ENCODE data around the gene KRTAP2-4. TPM values are rescaled to one million over a fixed set of nuclear protein-coding genes. Genes with fewer than 3 reads are reported as not detected.
"Not testable (repeated sequence)": the region's sequence is repeated elsewhere in the genome, so short reads cannot be mapped to it uniquely, and the experiment has no call there.

KRTAP2-4 gene
- total RNA-seq, 1 donor from 2014 or later = not detected

DNA sequence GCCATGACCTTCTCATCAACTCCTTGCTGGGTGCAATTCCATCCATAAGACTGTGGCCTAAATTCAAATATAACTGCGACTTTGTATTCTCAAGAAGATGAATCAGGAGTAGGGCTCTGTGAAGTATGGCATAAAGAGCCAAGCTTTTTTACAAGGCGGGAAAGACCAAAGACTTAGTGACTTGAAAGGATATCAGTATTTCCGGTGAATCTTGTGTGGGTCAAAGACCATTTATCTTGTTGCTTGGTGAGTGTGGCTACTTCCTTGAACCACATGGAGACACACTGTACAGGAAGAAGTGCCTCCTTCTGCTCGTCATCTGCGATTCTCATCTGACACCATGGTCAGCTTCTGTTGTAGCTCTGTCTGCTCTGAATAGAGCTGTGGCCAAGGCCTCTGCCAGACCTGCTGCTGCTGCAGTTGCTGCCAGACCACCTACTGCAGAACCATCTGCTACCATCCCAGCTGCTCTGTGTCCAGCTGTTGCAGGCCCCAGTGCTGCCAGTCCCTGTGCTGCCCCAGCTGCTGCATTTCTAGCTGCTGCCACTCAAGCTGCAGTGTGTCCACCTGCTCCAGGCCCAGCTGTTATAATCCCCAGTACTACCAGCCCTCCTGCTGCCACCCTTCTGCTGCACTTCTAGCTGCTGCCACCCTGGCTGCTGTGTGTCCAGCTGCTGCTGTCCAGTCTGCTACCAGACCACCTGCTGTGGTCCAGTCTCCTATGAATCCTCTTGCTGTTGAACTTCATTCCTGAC, 6.1 kb upstream of the KRTAP2-4 start:
- no peak for DNase-seq (ENCODE audit: low read depth)

DNA sequence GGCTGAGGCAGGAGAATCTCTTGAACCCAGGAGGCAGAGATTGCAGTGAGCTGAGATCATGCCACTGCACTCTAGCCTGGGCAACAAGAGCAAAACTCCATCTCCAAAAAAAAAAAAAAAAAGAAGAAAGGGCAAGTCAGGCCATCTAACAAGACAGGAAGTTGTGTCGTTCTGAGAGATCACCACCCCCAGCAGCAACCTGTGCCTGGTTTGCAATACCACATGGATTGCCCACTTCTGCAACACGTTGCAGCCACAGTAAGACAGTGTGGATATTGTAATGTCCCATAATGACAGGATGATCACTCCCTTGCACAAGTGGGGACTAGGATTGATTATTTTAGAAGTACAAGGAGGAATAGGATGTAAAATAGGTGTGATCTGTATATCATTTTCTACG, 3.4 kb upstream of the KRTAP2-4 start:
- DNase-seq (ENCODE audit: low read depth) = no peak

- no peak for DNase-seq (ENCODE audit: low read depth)
These were observed 1.6 kb upstream of the KRTAP2-4 start for GRCh38 chr17:41067281-41067680.

GRCh38 chr17:41065016-41065689, 526 bp downstream of the KRTAP2-4 start:
- not testable (repeated sequence) for DNase-seq (ENCODE audit: low read depth)

DNA sequence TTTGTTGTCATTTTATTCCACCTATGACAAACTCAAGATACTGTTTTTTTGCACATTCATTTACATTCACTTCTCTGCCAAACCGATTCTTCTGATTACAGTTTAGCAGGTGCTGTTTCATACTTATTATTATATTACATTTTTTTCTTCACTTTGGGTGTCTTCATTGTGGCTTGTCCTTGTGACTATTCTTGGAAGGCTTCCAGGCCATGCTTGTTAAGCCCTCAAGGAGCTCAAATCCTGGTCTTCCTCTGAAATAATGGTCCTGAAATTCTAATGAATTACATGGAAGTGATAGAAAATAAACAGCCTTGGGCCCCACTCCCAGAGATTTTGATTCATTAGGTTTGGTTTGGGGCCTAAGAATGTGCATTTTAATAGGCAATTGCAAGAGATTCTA, 1.4 kb downstream of the KRTAP2-4 start:
- no peak for DNase-seq (ENCODE audit: low read depth)

- DNase-seq (ENCODE audit: low read depth) = no peak
These were observed 2.2 kb downstream of the KRTAP2-4 start for GRCh38 chr17:41063449-41063848.

DNA sequence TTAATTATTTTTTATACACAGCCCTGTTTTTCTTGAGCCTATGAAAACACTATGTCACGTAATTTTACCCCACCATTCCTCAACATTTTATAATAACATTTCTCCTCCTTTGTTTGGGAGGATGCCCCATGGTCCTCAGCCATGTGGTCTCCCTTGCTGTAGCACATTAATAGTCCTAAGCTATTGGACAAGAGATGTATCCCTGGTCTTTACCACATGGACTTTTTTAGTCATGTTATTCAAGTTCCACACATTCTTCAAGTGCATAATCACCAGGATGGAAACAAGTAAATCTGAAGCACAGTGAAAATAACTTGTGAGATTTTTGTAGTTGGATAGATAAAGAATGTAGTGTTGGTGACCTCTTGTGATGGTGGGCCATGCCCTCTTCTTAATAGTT, 3.7 kb downstream of the KRTAP2-4 start:
- DNase-seq (ENCODE audit: low read depth) = peak; percentile 97

GRCh38 chr17:41060052-41060604, 5.6 kb downstream of the KRTAP2-4 start, which contains the start of gene KRTAP2-3:
KRTAP2-3 (minus strand) TSS chr17:41060114; CDS start chr17:41060050, 64 bp downstream.
- DNase-seq (ENCODE audit: low read depth) = peak; percentile 99

DNA sequence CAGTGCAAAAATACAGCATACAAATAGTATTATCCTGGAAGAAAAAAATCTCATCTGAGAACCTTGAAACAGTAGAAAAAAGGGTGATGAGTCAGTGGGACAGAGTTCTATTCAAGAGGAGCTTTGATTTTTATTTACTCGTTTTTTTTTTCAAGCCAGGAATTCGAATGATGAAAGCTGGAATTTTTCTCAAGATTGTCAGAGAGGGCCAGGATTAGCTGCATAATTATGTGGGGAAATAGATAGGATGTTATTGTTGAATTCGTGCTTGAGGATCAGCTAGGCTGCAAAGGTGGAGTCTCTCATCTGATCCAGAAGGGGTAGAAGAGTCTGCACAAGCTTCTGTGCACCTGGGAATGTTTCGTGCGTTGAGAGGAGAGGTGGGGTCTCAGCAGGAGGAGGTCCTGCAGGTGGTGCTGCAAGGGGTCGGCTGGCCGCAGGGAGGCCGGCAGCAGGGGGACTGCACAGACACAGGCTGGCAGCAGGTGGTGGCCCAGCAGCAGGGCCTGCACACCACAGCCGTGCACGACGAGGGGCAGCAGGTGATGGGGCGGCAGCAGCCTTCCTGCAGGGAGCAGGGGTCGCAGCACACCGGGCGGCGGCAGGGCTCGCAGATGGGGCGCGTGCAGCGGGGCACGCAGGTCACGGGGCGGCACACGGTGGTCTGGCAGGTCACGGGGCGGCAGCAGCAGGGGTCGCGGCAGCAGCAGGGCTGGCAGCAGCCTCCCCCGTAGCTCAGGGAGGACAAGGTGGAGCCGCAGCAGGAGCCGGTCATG, 6.2 kb downstream of the KRTAP2-4 start:
- peak; percentile 88 for DNase-seq (ENCODE audit: low read depth)

DNA sequence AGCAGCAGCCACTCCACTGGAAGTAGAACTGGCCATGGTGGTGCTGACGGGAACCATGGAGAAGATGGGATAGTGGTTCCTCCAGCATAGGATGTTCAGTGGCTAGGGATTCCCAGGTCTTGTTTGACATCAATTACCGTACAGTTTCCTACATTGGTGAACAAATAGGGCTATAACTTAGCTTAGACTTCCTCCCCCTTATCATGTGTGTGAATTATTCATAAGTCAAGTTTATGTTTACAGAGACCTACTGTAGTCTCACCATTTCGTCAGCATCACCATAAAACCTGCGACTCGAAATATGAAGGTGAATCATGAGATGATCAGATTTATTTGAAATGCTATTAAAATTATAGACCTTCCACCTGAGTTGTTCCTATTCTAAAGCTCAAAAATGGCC, 6.9 kb downstream of the KRTAP2-4 start:
- no peak for DNase-seq (ENCODE audit: low read depth)

DNA sequence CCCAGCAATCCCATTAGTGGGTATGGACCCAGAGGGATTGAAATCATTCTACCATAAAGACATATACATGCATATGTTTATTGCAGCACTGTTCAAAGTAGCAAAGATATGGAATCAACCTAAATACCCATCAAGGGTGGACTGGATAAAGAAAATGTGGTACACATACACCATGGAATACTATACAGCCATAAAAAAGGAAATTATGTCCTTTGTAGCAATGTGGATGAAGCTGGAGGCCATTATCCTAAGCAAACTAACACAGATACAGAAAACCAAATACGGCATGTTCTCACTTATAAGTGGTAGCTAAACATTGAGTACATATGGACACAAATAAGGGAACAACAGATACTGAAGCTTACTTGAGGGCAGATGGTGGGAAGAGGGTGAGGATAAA, 8.1 kb downstream of the KRTAP2-4 start:
- DNase-seq (ENCODE audit: low read depth) = no peak

DNA sequence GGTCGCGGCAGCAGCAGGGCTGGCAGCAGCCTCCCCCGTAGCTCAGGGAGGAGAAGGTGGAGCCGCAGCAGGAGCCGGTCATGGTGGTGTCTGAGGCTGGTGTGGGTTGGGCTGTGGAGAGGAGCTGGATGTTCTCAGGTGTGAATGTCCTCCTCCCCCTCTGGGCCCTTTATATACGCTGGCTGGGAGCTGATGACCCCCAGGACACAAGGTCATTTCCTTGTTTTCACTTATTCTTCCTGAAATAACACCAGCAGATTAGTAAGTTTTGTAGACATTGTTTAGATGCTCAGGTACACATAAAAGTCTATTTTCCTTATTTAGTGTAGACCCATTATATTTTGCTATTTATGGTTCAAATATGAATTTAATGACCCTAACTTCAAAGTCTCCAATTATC, 10.5 kb downstream of the KRTAP2-4 start, which contains the start of gene KRTAP2-2:
KRTAP2-2 (minus strand) TSS at position 101 of the 400 bp plus-strand sequence; CDS start at position 82, 19 bp downstream.
- DNase-seq (ENCODE audit: low read depth) = not testable (repeated sequence)

DNA sequence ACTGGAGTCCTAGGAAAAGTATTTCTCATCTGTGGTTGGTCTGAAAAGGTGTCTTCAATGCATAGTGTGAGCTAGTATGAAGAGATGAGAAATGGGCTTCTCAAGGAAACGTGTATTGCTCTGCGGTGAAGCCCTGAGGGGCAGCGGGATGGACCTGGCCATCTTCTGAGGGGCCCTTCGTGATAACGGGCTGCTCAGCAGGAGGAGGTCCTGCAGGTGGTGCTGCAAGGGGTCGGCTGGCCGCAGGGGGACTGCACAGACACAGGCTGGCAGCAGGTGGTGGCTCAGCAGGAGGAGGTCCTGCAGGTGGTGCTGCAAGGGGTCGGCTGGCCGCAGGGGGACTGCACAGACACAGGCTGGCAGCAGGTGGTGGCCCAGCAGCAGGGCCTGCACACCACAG, 11.1 kb downstream of the KRTAP2-4 start:
- DNase-seq (ENCODE audit: low read depth) = not testable (repeated sequence)

GRCh38 chr17:41054025-41054424, 11.7 kb downstream of the KRTAP2-4 start:
- peak; percentile 54 for DNase-seq (ENCODE audit: low read depth)

GRCh38 chr17:41052566-41052965, 13.1 kb downstream of the KRTAP2-4 start:
- no peak for DNase-seq (ENCODE audit: low read depth)

DNA sequence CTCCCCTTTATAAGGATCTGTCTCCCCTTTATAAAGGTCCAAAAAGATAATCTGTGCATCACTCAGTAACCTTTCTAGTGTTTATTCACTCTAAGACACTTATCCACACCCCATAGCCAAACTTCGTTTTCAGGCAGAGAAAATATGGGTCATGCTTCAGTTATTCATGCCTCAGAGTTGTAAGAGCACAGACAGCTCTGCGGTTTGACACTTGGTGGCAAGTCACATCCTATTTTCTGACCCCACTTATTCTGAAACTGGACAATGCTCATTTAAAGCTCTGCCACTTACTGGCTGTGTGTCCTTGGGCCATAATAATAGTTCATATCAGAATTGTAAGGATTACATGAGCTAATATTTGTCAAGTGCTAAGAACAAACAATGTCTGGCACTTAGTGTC, 16.6 kb downstream of the KRTAP2-4 start:
- DNase-seq (ENCODE audit: low read depth) = peak; percentile 49

- DNase-seq (ENCODE audit: low read depth) = no peak
These were observed 17.2 kb downstream of the KRTAP2-4 start for GRCh38 chr17:41048441-41048840.

DNA sequence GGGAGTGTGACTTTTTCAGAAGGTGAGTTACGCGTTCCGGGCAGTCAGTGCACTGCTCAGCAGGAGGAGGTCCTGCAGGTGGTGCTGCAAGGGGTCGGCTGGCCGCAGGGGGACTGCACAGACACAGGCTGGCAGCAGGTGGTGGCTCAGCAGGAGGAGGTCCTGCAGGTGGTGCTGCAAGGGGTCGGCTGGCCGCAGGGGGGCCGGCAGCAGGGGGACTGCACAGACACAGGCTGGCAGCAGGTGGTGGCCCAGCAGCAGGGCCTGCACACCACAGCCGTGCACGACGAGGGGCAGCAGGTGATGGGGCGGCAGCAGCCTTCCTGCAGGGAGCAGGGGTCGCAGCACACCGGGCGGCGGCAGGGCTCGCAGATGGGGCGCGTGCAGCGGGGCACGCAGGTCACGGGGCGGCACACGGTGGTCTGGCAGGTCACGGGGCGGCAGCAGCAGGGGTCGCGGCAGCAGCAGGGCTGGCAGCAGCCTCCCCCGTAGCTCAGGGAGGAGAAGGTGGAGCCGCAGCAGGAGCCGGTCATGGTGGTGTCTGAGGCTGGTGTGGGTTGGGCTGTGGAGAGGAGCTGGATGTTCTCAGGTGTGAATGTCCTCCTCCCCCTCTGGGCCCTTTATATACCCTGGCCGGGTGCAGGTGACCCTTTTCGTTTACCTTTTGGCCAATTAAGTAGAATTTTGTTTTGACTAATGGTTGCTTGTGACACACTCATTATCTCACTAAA, 18.8 kb downstream of the KRTAP2-4 start, which contains the start of gene KRTAP2-1:
KRTAP2-1 (minus strand) TSS at position 582 of the 731 bp plus-strand sequence; CDS start at position 533, 49 bp downstream.
- not testable (repeated sequence) for DNase-seq (ENCODE audit: low read depth)

- DNase-seq (ENCODE audit: low read depth) = no peak
These were observed 22.7 kb downstream of the KRTAP2-4 start for GRCh38 chr17:41042953-41043352.

GRCh38 chr17:41040783-41041571, 24.7 kb downstream of the KRTAP2-4 start, which contains the start of gene KRTAP1-1:
KRTAP1-1 (minus strand) TSS chr17:41041450; CDS start chr17:41041397, 53 bp downstream.
- DNase-seq (ENCODE audit: low read depth) = not testable (repeated sequence)

All from renal cortical epithelial cell (primary cell).